CMK (cell line): ENCODE data around the gene CLINT1.
"Not testable (repeated sequence)": the region's sequence is repeated elsewhere in the genome, so short reads cannot be mapped to it uniquely, and the experiment has no call there.

Source experiments
- DNase-seq: peaks from one replicate; pipeline ENCODE4 v3.0.0-alpha.2; 2010; ENCODE audit warnings: low read depth

The CLINT1 gene

DNA sequence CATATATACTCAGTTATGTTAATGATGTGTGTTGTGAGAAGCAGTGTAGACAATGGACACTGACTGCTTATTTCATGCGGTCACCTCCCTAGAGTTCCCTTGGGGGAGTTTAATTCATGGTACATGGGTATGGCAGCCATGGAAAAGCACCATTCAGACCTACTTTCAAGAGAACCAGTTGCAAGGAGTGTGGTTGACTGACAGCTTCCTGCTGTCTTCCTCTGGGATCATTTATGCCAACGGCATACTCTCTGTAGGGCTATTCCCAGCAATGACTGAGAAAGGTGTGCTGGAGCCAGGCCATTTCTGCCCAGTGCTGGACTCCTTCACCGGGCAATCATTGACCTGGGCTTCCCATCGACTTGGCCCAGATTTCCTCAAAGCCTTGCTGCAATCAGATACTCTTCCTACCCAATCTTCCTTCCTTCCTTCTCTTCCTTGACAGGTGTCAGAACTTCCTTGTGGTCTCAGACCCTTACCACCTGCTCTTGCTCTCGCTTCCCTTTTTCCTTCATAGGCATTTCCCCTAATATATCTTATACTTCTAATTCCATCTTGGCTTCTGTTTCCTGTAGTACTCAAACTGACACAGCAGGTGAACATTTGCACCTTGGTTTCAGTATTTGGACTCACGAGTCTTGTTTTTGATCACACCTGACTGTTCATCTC lies 3.4 kb upstream of the CLINT1 start:
- DNase-seq = no peak

GRCh38 chr5:157860898-157861890 lies 2.2 kb upstream of the CLINT1 start:
- DNase-seq = no peak

GRCh38 chr5:157859227-157859575 lies 256 bp upstream of the CLINT1 start:
- no peak for DNase-seq

GRCh38 chr5:157857816-157858526 lies 974 bp downstream of the CLINT1 start:
- DNase-seq = peak; percentile 36

- DNase-seq = peak; percentile 20
Observed at GRCh38 chr5:157855404-157855994, 3.4 kb downstream of the CLINT1 start.

- DNase-seq = not testable (repeated sequence)
Observed at GRCh38 chr5:157853365-157853764, 5.6 kb downstream of the CLINT1 start.

GRCh38 chr5:157845914-157846598 lies 12.9 kb downstream of the CLINT1 start:
- no peak for DNase-seq

- no peak for DNase-seq
Observed at GRCh38 chr5:157842787-157843186, 16.2 kb downstream of the CLINT1 start.

DNA sequence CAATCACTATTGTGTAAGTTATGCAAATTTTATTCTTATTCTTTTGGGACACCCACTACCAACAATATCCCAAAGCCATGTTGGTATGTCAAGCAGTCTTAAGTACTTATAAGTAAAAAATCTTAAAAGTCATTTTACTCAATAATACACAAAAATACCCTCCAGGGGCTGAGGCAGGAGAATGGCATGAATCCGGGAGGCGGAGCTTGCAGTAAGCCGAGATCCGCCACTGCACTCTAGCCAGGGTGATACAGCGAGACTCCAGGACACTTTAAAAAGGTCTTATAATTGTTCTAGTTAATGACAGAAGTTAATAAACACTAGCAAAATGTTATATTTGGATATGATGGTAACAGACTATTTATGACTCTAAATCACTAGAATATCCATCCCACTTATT lies 16.8 kb downstream of the CLINT1 start:
- DNase-seq = no peak

- DNase-seq = no peak
Observed at GRCh38 chr5:157839157-157839795, 19.7 kb downstream of the CLINT1 start.

DNA sequence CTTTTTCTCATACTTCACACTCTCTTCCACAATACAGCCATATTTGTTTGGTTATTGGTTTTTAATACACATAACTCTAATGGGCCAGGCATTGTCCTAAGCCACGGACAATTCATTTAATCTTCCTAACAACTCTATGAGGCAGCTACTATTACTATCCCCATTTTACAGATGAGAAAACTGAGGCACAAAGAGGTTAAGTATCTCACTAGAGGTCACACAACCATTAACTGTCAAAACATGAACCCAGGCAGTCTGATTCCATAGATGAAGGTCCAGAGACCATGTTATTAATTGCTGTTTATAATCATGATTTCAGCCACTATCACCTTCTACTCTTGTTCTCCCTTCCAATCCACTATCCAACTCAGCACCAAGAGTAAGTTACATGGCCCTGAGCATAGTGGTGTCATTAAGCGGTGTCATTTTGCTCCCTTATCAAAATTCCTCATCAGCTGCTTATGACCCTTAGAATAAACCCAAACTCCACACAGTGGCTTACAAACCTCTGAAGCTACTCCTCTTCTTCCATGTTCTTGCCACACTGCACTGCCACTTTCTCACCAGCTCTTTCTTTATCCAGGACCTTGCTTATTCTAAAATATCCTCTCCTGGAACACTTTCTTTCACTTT lies 22.7 kb downstream of the CLINT1 start:
- DNase-seq = no peak

DNA sequence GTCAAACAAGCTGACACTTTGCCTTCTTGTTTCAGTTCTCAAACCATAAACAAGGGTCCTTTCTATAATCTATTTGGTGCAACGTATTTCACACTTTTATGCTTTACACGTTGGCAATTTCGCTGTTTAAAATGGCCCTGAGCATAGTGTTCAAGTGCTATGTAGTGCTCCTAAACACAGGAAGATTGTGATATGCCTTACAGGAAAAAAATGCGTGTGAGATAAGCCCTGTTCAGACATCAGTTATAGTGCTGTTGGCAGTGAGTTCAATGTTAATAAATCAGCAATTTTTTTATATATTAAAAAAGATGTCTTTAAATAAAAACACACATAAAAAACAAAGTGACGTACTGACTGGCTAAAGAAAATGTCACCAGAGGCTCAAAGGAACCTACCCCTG lies 23.9 kb downstream of the CLINT1 start:
- no peak for DNase-seq

- DNase-seq = no peak
Observed at GRCh38 chr5:157828944-157829639, 29.9 kb downstream of the CLINT1 start.

GRCh38 chr5:157828105-157828943 lies 30.6 kb downstream of the CLINT1 start:
- no peak for DNase-seq

DNA sequence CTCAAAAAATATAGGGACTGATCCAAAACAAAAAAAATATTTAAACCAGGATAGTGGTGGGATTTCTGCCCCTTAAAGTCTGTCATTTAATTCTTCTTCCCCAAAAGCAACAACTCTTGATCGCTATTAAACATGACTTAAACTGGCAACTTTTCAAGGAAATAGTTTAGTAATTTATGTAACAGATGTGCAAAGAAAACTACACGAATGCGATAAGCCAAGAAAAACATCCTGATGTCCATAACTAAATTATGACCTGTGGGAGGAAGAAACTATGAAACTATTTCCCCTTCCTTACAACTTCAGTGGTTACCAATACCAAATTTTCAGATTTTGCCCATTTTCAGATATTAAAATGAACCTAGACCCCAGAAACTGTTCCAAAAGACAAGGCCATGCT lies 31.5 kb downstream of the CLINT1 start:
- no peak for DNase-seq

- no peak for DNase-seq
Observed at GRCh38 chr5:157823655-157824054, 35.3 kb downstream of the CLINT1 start.

DNA sequence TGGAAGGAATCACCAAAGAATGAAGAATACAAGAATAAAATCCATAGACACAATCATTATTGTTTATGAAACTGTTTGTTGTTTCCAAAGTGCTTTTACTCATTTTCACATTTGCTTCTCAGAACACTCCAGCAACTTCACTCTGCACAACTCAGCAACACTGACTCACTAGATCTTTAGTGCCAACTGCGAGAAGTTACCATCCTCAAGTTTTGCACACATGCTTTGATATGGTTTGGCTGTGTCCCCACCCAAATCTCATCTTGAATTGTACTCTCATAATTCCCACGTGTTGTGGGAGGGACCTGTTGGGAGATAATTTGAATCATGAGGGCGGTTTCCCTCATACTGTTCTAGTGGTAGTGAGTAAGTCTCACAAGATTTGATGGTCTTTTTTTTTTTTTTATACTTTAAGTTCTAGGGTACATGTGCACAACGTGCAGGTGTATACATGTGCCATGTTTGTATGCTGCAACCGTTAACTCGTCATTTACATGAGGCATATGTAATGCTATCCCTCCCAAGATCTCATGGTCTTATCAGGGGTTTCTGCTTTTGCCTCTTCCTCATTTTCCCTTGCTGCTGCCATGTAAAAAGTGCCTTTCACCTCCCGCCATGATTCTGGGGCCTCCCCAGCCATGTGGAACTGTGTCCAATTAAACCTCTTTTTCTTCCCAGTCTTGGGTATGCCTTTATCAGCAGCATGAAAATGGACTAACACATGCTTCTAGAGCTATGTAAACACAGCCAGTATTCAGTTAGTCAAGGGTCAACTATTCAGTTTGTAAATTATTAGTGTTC lies 36.9 kb downstream of the CLINT1 start:
- no peak for DNase-seq

- no peak for DNase-seq
Observed at GRCh38 chr5:157821405-157821804, 37.5 kb downstream of the CLINT1 start.
